ENCODE results near the gene WDR70. TPM values are rescaled to one million over a fixed set of nuclear protein-coding genes. Genes with fewer than 3 reads are reported as not detected.
"Not testable (repeated sequence)": the region's sequence is repeated elsewhere in the genome, so short reads cannot be mapped to it uniquely, and the experiment has no call there.

WDR70 gene
- total RNA-seq, 4 donors from 2014 or later: 18.9 to 106 (median 34.9) TPM

GRCh38 chr5:37772255-37772654 lies 393.1 kb downstream of the WDR70 start:
- no peak for DNase-seq
- H3K4me1 ChIP-seq: no peaks in the 10 kb centered on the region
- no peaks in the 10 kb centered on the region for H3K27me3 ChIP-seq
- no peak overlapping the region for H3K4me3 ChIP-seq
- no peak overlapping the region for H3K27ac ChIP-seq
- H3K36me3 ChIP-seq: no peaks in the 10 kb centered on the region
- H3K9me3 ChIP-seq: peaks cover 0 to 5% (median 0%) of the 10 kb centered on the region in 4 donors
- TF ChIP-seq CTCF (IDR thresholded peaks at IDR 0.05): no peak
- TF ChIP-seq POLR2A (IDR thresholded peaks at IDR 0.05): no peak

- Histone ChIP-seq H3K36me3 (no peaks in the 10 kb centered on the region), H3K4me3 (no peak overlapping the region), H3K4me1 (no peaks in the 10 kb centered on the region), H3K9me3 (peaks cover 0 to 5% (median 0%) of the 10 kb centered on the region in 4 donors), H3K27me3 (no peaks in the 10 kb centered on the region), H3K27ac (no peak overlapping the region)
- no peak for DNase-seq
- no peak for TF ChIP-seq POLR2A (IDR thresholded peaks at IDR 0.05)
- no peak for TF ChIP-seq CTCF (IDR thresholded peaks at IDR 0.05)
Measured at GRCh38 chr5:37773809-37774208, 394.7 kb downstream of the WDR70 start.

- H3K36me3 ChIP-seq: no peaks in the 10 kb centered on the region
- H3K27me3 ChIP-seq: no peaks in the 10 kb centered on the region
- no peak overlapping the region for H3K27ac ChIP-seq
- H3K9me3 ChIP-seq: peaks cover 0 to 5% (median 0%) of the 10 kb centered on the region in 4 donors
- no peak for DNase-seq
- TF ChIP-seq CTCF (IDR thresholded peaks at IDR 0.05) (peak in 4 of 6 experiments; percentile 32 to 36 (median 33)), POLR2A (IDR thresholded peaks at IDR 0.05) (no peak)
- no peak overlapping the region for H3K4me3 ChIP-seq
- H3K4me1 ChIP-seq: no peaks in the 10 kb centered on the region
Measured at GRCh38 chr5:37774912-37775483, 395.9 kb downstream of the WDR70 start.

- H3K4me3 ChIP-seq: no peak overlapping the region
- no peaks in the 10 kb centered on the region for H3K4me1 ChIP-seq
- H3K27me3 ChIP-seq: no peaks in the 10 kb centered on the region
- peaks cover 0 to 5% (median 0%) of the 10 kb centered on the region in 4 donors for H3K9me3 ChIP-seq
- H3K36me3 ChIP-seq: no peaks in the 10 kb centered on the region
- no peak for DNase-seq
- no peak for TF ChIP-seq CTCF (IDR thresholded peaks at IDR 0.05)
- no peak for TF ChIP-seq POLR2A (IDR thresholded peaks at IDR 0.05)
- peak overlapping the region in 2 of 4 donors; percentile 35 to 57 for H3K27ac ChIP-seq
Measured at GRCh38 chr5:37776826-37777225, 397.7 kb downstream of the WDR70 start.

- H3K4me1 ChIP-seq: no peaks in the 10 kb centered on the region
- no peak for TF ChIP-seq CTCF (IDR thresholded peaks at IDR 0.05)
- no peak for TF ChIP-seq POLR2A (IDR thresholded peaks at IDR 0.05)
- H3K27ac ChIP-seq: peak overlapping the region in 1 of 4 donors; percentile 35
- H3K36me3 ChIP-seq: no peaks in the 10 kb centered on the region
- no peak overlapping the region for H3K4me3 ChIP-seq
- no peaks in the 10 kb centered on the region for H3K27me3 ChIP-seq
- H3K9me3 ChIP-seq: peaks cover 0 to 5% (median 0%) of the 10 kb centered on the region in 4 donors
- no peak for DNase-seq
Measured at GRCh38 chr5:37777432-37778130, 398.5 kb downstream of the WDR70 start.

- not testable (repeated sequence) for DNase-seq
Measured at GRCh38 chr5:37781409-37781808, 402.3 kb downstream of the WDR70 start.

More at GRCh38 chr5:37781409-37781808, 402.3 kb downstream of the WDR70 start:
- not testable (repeated sequence) for H3K4me1 ChIP-seq, H3K27ac ChIP-seq, H3K36me3 ChIP-seq, H3K9me3 ChIP-seq, H3K27me3 ChIP-seq, H3K4me3 ChIP-seq

Data from Peyer's patch (tissue), 4 donors.